Camera-type eye (tissue), 1 donor: ENCODE data around the gene TMEM185A. TPM values are rescaled to one million over a fixed set of nuclear protein-coding genes. Genes with fewer than 3 reads are reported as not detected.

ENCODE experiments used
- total RNA-seq: library from RNA; depleted of rRNA; stranded (reverse); fragments of >200 nt; gene quantifications from one replicate; pipeline ENCODE4 v1.2.3, GENCODE V29; 2014

The TMEM185A gene
- total RNA-seq: 35.7 TPM

GRCh38 chrX:149631234-149632165 is at the start of gene TMEM185A:
TSS of gene TMEM185A (minus strand) at chrX:149631792. CDS start at chrX:149631580, 212 bp downstream.

GRCh38 chrX:149595214-149595613 is 36.4 kb downstream of the TMEM185A start, which contains the start of gene HSFX2:
TSS of gene HSFX2 (minus strand) at chrX:149595314. CDS start at chrX:149594700, 614 bp downstream.

GRCh38 chrX:149587359-149587758 is 44.2 kb downstream of the TMEM185A start, which contains the start of gene MAGEA9B:
TSS of gene MAGEA9B (minus strand) at chrX:149587459. CDS start at chrX:149583179, 4,280 bp downstream.

GRCh38 chrX:149549701-149550100 is 81.9 kb downstream of the TMEM185A start, which contains the start of gene HSFX3:
TSS of gene HSFX3 (minus strand) at chrX:149549924. CDS start at chrX:149549852, 72 bp downstream.

Other genes with a start within 250 kb of the TMEM185A start
- 59.9 TPM for gene IDS, start 126.5 kb downstream of the TMEM185A start, total RNA-seq
- gene EOLA1, start 90.8 kb downstream of the TMEM185A start, total RNA-seq: 14.3 TPM
- not detected for gene HSFX3, start 81.9 kb downstream of the TMEM185A start, total RNA-seq
- gene MAGEA9B, start 44.3 kb downstream of the TMEM185A start, total RNA-seq: not detected
- gene HSFX2, start 36.5 kb downstream of the TMEM185A start, total RNA-seq: not detected
- 0.77 TPM for gene MAGEA11, start 80.3 kb upstream of the TMEM185A start, total RNA-seq
- gene HSFX1, start 142.3 kb upstream of the TMEM185A start, total RNA-seq: 3.4 TPM
- gene MAGEA9, start 150.1 kb upstream of the TMEM185A start, total RNA-seq: not detected
- not detected for gene MAGEA8, start 249.4 kb upstream of the TMEM185A start, total RNA-seq